GM18873 (cell line): Measurements from ENCODE around the gene MARK3.
"Not testable (repeated sequence)": the region's sequence is repeated elsewhere in the genome, so short reads cannot be mapped to it uniquely, and the experiment has no call there.

Source experiments
- ATAC-seq: cut with Tn5 transposase; IDR thresholded peaks from one replicate; pipeline ENCODE4 v1.9.1; 2021; ENCODE audit warnings: mild to moderate bottlenecking, moderate library complexity, moderate number of reproducible peaks; ENCODE audit not compliant: unreplicated experiment, low FRiP score

Gene MARK3

DNA sequence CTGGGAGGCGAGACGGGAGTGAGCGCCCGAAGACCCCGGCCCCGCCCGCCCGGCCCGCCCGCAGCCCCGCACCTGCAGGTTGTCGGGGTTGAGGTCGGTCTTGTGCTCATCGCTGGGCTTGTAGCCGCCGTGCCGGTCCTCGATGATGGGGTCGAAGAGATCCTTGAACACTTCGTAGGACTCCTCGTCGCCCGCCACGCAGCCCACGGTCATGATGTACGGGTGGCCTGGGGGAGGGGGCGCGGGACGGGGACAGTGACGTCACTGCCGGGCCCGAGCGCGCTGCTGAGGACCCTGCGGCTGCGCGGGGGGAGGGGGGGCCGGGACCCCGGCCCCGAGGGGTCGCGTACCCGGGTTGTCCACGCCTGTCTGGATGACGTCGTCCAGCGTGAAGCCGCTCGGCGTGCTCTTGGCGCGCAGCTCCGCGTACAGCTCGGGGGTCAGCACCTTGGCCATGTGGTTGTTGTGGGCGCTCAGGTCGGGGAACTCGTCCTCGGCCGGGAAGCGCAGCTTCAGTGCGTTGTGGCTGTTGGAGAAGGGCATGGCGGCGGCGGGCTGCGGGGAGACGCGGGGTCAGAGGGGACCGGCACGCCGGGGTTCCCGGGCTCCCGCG is 136.8 kb downstream of the MARK3 start:
- no peak for ATAC-seq

DNA sequence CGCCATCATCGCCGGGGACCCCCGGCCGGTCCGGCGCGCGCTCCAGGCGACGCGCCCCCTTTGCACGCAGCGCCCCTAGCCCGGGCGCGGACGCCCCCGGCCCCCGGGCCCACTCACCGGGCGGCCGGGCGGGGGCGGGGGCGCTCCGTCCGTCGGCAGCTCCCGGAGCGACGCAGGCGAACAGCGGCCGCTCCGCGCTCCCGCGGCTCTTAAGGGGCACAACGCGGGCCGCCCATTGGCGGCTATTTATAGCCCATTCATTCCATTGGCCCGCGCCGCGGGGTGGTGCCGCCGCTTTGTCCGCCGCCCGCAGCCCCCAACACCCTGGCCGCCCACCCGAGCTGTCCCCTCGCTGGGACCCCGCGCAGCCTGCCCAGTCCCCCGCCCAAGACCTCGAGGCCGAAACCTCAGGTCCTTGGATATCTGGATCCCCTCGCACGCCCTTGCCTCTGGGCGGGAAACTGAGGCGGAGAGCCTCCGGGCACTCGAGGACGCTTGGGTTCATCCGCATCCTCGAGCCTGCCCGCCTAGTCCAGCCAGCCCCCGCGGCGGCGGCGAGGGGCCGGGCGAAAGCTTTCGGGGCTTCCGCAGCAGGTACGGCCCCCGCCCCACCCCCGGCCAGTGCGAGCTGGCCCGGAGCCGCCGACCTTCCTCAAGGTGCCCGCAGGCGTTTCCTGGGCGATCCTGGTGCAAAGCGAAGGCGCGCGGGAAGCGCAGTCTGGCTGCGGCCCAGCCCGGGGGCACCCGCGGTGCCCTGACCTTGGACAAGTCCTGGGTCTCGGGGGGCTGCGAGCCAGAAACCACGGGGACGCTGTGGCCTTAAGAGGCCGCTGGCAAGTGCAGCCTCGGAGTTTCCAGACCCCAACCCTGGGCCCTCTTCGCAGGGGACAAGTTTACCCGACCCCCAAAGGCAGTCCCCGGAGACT is 137.7 kb downstream of the MARK3 start, which contains the start of gene CKB:
Gene CKB, minus strand, starts transcription at position 182 of the 926 bp plus-strand sequence. CDS start 337 bp downstream, outside the sequence.
- no peak for ATAC-seq

DNA sequence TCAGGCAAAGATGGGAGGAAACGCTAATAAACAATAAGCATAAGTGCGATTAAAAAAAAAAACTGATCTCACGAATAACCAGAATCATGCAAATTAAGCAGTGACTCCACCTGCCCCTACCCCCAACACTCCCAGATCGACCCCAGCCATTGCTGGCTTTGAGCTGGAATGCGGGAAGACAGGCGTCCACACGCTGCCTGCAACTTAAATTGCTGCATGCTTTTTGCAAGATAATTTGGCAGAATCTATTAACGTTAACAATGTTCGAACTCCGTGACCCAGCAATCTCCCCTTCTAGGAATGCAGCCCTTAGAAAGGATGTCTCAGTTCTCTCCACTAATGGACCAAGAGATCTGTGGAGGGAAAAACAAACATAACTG is 138.3 kb downstream of the MARK3 start:
- no peak for ATAC-seq

DNA sequence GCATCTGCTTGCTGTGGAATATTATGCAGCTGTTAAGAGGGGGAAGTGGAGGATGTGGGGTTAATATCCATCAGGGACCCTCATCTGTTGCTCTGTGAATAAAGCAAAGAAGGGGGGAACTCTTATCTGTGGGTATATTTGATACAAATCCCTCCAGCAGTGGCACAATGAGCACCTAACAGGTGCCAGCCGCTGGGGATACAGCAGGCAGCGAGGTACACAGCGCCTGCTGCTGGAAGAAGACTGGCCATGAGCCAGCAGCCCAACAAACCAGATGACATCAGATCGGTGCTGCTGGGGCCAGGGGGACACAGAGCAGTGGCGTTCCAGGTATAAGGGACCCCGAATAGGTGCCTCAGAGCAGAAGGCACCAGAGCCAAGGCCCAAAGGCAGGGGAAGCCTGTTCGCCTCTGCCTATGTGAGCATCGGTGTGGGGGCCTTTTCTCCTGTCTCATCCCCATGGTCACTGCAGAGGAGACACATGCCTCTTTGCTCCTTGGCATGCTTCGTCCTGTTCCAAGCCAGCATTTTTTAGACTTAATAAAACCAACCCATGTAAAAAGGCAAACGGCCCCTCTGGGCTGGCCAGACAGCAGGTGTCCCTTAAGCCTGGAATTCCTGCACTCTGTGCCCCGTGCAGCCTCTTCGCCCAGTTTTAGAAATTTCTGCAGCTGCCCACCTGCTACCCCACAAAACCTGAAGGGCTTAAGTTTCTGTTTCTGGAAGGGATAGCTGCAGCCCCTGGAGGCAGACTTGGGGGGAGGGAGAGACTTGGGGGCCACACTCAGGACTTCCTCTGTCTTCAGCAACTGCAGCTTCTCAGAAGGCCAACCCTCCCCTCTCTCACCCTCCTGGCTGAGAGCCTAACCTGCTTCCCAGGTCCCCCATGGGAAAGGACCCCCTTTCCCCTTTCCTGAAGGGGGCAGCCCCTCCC is 139.1 kb downstream of the MARK3 start:
- no peak for ATAC-seq

DNA sequence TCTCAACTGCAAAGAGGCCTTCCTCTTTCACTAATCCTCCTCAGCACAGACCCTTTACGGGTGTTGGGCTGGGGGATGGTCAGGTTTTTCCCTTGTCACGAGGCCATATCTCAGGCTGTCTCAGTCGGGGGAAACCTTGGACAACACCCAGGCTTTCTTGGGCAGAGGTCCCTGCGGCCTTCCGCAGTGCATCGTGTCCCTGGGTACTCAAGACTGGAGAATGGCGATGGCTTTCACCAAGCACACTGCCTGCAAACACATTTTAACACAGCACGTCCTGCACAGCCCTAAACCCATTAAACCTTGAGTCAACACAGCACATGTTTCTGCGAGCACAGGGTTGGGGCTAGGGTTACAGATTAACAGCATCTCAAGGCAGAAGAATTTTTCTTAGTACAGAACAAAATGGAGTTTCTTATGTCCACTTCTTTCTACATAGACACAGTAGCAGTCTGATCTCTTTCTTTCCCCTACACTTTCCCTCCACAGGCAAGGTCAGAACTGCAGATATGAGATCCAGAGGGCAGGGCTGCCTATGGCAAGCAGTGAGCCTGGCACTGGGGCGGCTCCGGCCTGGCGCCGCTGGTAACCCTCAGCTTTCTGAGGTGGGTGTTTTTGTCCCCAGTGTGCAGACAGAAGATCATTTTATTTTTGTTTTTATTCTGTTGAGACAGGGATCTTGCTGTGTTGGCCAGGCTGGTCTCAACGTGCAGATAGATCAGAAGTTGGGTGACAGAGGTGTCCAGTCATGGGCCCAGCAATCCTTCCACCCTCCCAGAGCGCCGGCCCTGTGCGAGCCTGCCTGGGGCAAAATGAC is 140.4 kb downstream of the MARK3 start:
- ATAC-seq = not testable (repeated sequence)

DNA sequence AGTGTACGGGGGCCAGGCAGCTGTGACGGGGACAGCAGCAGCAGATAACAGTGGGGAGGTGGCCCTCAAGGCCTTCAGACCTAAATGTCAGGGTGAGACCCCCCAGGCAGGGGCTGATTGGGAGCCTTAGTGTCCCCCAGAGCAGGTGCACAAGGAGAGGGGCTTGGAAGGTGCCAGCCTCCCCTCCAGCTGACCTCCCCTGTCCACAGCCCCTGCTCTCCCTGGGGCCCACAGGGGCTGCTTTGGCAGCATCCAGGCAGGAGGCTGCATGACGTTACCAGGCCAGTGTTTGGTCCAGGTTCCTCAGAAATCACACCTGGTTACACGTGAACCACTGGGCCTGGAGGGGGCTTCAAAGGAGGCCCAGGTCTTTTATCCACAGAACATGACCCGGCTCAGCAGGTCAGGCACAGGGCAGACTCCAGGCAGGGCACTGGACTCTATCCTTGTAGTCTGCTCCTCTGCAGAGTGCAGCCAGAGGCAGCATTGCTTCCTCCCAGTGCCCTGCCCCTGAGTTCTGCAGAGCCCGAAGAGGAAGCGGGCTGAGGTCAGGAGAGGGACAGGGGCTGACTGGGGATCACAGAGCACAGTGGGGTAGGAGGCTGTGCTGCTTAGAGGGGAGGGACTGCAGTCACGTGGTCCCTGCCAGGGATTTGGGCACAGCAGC is 141.2 kb downstream of the MARK3 start:
- no peak for ATAC-seq

DNA sequence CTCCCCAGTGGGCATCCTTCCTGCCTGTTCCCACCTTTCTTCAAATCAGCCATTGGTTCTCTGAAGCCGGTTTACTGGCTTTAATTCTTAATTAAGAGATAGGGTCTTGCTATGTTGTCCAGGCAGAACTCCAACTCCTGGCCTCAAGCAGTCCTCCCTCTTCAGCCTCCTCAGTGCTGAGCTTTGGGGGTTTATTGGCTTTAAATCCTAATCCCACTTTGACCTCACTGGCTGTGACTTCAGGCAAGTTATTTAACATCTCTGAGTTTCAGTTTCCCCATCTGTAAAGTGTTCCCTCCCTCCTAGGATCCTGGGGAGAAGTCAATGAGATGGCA is 141.7 kb downstream of the MARK3 start:
- ATAC-seq = no peak

DNA sequence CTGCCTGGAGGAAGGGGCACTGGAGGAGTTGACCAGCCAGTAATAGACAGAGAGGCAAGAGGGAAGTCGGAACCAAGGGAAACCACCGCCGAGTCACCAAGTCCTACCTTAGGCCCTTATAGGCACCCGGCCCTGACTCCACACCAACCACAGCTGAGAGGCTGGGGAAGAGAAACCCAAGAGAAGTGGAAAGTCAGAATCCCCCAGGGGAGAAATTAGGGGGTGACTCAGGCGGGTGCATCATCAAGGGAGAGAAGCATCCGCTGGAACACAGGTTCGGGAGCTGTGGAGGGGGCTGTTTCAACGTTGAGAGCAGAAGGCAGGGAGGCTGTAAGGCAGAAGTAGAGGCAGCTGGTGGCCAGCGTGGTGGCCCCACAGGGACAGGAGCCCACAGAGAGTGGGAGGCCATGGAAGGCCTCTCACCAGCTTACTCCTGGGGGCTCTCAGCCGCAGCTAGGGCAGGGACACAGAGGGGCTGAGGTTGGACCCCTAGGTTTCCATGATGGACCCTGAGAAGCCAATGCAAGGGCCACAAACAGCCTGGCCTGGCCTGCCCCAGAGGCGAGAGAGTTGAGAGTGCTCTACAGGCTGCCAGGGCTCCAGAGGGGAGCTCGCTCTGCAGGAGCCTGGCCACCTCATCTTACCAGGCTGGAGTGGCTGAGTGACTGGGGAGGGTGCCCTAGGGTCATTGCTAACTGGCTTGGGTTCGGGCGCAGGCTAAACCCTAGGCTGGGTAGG is 142.4 kb downstream of the MARK3 start:
- ATAC-seq = no peak

DNA sequence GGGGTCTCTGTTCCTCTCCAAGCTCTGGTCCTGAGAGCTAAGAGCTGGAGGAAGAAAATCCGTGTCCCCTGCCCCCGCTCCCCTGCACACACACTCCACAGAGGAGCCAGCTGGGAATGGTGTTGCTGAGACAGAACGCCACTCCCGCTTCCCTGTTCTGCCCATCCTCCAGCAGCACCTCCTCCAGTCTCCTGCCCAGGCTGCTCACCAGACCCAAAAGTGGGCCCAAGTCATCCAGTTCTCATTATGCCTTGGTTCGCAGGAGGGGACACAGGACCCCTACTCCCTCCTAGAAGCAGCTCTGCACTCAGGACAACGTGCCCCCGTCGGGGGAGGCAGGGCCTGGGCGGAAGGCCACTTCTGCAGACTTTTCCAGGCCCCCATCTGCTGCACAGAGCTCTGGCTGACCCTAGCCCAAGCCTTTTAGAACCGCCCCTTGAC is 143.0 kb downstream of the MARK3 start:
- no peak for ATAC-seq

DNA sequence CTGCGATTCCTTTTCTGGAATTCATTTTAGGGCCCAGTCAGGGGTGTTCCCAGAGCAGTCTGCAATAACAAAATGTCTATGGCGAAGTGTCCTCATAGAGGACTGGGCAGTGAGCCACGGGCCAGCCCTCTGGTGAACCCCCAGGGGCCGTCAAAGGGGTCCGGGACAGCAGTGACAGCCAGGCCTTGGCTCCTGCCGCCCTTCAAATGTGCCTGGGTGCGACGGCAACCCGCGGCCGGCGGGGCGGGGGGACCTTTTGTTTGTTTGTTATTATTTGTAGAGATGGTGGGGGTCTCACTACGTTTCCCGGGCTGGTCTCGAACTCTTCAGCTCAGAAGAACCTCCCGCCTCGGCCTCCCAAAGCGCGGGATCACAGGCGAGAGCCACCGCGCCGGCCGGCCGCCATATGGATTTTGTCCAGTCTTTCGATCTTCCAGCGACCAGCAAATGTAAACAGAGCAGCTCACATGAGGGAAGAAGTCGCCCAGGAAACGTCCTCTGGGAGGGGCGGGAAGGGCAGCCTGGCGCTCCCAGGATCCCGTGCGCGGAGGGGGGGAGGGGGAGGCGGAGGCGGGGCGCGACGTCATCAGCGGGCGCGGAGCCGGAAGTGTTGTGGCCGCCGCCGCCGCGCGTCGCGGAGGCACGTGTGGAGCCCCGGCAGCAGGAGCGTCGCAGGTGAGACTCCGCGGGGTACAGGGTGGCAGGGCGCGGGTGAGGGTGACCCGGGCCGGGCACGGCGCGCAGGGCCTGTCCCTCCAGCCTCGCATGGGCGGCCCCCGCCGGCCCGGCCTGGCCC is 143.6 kb downstream of the MARK3 start, which contains the start of gene TRMT61A:
Gene TRMT61A, plus strand, starts transcription at position 610 of the 796 bp plus-strand sequence. CDS start 783 bp downstream, outside the sequence.
- no peak for ATAC-seq

DNA sequence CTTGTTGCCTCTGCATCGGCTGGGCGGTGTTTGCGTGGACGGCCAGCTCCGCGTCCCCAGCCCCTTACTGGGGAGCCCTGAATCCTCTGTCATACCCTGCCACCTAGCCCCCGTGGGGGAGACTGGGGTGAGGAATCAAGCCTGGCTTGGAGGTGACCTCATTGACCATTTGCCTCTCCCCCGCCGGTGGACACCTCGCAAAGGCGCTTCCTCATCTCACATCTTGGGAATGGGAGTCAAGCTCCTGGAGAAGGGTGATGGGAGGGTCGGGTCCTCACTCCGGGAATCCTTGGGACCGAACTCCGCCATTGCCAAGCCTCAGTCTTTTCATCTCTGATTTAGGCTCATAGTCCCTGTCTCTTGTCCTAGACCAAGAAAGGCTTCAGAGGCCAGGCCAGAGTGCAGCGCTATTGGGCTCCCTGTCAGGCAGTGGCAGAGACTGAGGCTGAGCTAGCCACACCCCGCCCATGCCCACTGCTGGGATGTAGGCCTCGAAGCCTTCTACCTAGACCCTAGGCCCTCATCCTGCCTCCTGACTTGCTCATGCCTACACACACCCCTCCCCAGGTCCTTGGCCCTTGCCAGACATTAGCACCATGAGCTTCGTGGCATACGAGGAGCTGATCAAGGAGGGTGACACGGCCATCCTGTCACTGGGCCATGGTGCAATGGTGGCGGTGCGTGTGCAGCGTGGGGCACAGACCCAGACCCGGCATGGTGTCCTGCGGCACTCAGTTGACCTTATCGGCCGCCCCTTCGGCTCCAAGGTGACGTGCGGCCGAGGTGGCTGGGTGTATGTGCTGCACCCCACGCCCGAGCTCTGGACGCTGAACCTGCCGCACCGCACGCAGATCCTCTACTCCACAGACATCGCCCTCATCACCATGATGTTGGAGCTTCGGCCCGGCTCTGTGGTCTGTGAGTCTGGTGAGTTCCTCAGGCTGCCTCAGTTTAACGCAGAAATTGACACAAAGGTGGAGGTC is 144.5 kb downstream of the MARK3 start:
- ATAC-seq = no peak

DNA sequence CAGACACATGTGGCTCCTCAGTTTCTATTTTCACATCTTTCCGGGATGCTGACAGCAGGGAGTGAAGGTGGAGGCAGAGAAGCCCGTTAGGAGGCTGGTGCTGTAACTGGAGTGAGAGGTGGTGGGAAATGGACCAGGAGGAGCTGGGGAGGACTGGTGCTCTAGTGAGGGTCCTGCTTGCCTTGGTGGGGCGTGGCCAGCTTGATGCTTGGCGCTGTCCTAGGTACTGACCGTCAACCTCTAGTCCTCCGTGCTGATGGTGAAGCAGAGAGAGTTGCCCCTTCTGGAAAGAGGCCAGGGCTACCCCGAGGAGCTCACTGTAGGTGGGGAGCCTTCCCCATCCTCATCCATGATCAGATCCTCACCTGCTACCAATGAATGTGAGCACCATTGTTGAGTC is 145.2 kb downstream of the MARK3 start:
- no peak for ATAC-seq

DNA sequence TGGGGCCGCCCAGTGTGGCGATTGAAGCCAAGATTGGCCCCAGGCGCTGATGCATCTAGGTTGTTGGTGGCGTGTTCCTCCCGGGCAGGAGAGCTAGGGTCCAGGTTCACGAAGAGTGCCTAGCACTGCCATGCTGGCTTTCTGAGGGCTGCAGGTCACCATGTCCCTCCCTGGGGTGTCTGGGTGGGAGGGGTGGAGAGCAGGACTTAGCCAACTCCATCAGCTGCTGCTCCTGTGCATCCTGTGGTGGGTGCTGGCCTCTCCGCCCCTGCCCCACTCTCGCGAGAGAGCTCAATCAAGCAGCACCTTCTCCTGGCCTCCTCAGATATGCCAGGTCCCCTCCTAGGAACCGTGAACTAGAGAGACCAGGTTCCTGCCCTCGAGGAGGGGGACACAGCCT is 145.6 kb downstream of the MARK3 start:
- ATAC-seq = no peak

DNA sequence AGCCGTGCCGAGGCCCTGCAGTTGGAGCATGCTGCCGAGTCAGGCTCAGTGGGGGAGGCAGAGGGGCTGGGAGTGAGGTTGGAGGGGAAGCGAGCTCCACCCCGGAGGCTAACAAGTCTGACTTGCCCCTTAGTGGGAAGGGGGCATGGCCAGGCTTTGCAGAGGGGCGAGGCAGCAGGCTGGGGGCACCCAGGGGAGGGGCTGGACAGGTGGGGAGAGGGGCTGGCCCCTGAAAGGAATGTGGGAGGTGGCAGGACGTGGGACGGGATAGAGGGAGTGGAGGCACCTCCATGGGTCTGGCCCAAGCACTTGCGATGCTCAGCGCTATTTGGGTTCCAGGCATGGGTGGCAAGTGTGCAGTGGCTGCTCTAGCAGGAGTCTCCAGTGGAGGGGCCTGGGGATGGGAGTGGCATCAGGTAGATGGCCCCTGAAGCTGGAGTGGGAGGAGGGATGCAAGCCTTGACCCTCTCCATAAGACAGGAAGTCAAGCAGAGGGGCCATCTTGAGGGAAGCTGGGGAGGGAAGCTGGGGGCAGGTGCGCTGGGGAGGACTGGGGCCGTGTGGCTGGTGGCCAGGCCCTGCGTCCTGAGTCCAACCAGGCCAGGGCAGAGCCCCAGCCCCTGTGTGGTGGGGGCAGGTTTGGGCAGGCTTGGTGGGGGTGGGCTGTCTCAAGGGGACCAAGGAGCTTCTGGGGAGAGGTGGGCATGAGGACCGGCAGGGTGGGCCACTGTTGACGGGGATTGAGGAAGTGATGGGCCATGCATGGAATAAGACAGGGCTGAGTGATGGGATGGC is 146.4 kb downstream of the MARK3 start:
- no peak for ATAC-seq

DNA sequence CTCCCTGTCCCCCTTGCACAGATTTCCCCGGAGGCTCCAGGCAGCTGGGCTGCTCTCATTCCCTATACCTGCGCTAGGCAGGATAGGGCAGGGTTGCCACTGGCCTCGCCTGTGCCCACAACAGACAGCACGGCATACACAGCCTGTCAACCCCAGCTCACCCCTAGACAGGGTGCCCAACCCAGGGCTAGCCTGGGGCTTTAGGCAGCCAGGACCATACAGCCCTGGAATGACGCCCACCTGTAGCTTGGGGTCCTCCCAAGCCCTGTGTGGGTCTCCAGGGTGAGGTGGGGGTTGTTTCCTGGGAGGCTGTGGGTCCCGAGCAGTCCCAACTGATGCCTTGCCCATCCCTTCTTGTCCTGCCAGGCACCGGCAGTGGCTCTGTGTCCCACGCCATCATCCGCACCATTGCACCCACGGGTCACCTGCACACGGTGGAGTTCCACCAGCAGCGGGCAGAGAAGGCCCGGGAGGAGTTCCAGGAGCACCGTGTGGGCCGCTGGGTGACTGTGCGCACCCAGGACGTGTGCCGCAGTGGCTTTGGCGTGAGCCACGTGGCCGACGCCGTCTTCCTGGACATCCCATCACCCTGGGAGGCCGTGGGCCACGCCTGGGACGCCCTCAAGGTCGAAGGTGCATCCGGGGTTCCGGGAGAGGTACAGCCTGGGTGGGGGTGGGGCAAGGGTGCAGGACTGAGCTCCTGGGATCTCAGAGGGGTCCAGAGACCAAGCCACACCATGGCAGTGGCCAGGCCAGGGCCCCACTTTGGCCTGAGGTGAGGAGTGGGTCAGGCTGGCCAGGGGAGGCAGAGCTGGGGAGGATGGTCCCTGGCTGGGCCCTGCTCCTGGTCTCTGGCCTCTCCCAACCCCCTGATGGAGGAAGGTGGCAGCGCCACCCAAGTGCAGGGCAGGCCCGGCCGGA is 147.3 kb downstream of the MARK3 start:
- ATAC-seq = no peak
